Aorta (tissue), 5 donors: ENCODE data around the gene ZBTB26. TPM values are rescaled to one million over a fixed set of nuclear protein-coding genes. Genes with fewer than 3 reads are reported as not detected.
"Not testable (repeated sequence)": the region's sequence is repeated elsewhere in the genome, so short reads cannot be mapped to it uniquely, and the experiment has no call there.

ENCODE experiments used
- ATAC-seq: fragments of 200-7000 bp; cut with Tn5 transposase; one replicate; pipeline ENCODE4 v1.9.1; 2022; ENCODE audit warnings: moderate library complexity; ENCODE audit not compliant: low FRiP score
- DNase-seq, 2 donors: peaks; one replicate each; pipeline ENCODE4 v3.0.0-alpha.2; 2020
- H3K27ac ChIP-seq, 2 donors: one replicate each; pipeline ENCODE4 v1.5.1; 2013; ENCODE audit warnings: low read length in 2 of 2, mild to moderate bottlenecking in 2 of 2, moderate library complexity in 2 of 2, control low read depth in 1 of 2, inconsistent platforms in 1 of 2, low read depth in 1 of 2
- H3K27me3 ChIP-seq, 2 donors: one replicate each; pipeline ENCODE4 v1.6.1; 2013; ENCODE audit warnings: control low read depth in 1 of 2, low read length in 1 of 2, mild to moderate bottlenecking in 1 of 2, moderate library complexity in 1 of 2; ENCODE audit not compliant: insufficient read depth in 2 of 2, control insufficient read depth in 1 of 2
- H3K36me3 ChIP-seq, 2 donors: one replicate each; pipeline ENCODE4 v1.6.1; 2013; ENCODE audit warnings: control low read depth in 1 of 2, low read length in 1 of 2, mild to moderate bottlenecking in 1 of 2; ENCODE audit not compliant: insufficient read depth in 2 of 2, control insufficient read depth in 1 of 2
- H3K4me1 ChIP-seq, 2 donors: one replicate each; pipeline ENCODE4 v1.6.1; 2013; ENCODE audit warnings: low read length in 2 of 2, control low read depth in 1 of 2, mild to moderate bottlenecking in 1 of 2, moderate library complexity in 1 of 2; ENCODE audit not compliant: insufficient read depth in 2 of 2, control insufficient read depth in 1 of 2
- H3K4me3 ChIP-seq, 2 donors: one replicate each; pipeline ENCODE4 v1.5.1; 2013; ENCODE audit warnings: low read length in 2 of 2, control low read depth in 1 of 2, mild to moderate bottlenecking in 1 of 2
- H3K9me3 ChIP-seq: one replicate; pipeline ENCODE4 v1.6.1; 2013; ENCODE audit warnings: mild to moderate bottlenecking, low read length; ENCODE audit not compliant: control insufficient read depth
- WGBS, 2 donors: extraction: QIAGEN DNeasy Blood & Tissue Kit; methylation state at CpG; one replicate each; pipeline ENCODE4 v1.1.7; 2013; 5-methylcytosine and 5-hydroxymethylcytosine counted together
- intact Hi-C, 2 donors: fragments of 100-400 bp; cut with DNase I; formaldehyde crosslinking; loops; one replicate each; pipeline versions ENCODE4 v1.14.2 to v1.15.0; 2022
- polyA plus RNA-seq, 2 donors: library from polyadenylated mRNA; stranded (reverse); fragments of 200-250 nt; gene quantifications; one replicate each; pipeline ENCODE4 v1.2.3, GENCODE V29; 2013
- total RNA-seq, 2 donors: library from RNA; stranded (reverse); fragmentation: NEBNext Ultra II Directional; extraction: Animal tissue kit (Norgen Biotek cat#: 25700); gene quantifications; one replicate each; pipeline ENCODE4 v1.2.1, GENCODE V29; 2021
- donor health status: healthy with polysubstance abuse.
- donor health status: Bipolar disorder and iron deficiency.
- donor health status: DM: no; HTN: no; CAD: no.
- donor health status: DM: no; HTN: no; CAD: no.
- donor health status: DM: yes; HTN: yes; CAD: no.

Gene ZBTB26
- total and polyA plus RNA-seq, 4 donors, result 4.3 to 9.3 (median 5.3) TPM

GRCh38 chr9:122912671-122912963 lies 18.7 kb downstream of the ZBTB26 start:
- Histone ChIP-seq H3K27ac (peak overlapping the region; percentile 59 to 65), H3K9me3 (no peaks in the 10 kb centered on the region), H3K4me3 (peak overlapping the region; percentile 75 to 78), H3K27me3 (no peaks in the 10 kb centered on the region), H3K36me3 (peaks cover 0 to 1% of the 10 kb centered on the region in 2 donors), H3K4me1 (peaks cover 0 to 1% of the 10 kb centered on the region in 2 donors)
- DNase-seq (no peak), ATAC-seq (no peak)
- 3 to 4% methylated on average over 9 of the region's 9 CpGs for WGBS, 2 donors
- intact Hi-C loops, result loop anchor here in 1 of 2 donors (10.0 kb wide), 1 partner anchor 62 kb away; no protein-coding TSS in a partner anchor

- H3K4me1 ChIP-seq, H3K27ac ChIP-seq, H3K4me3 ChIP-seq, DNase-seq, H3K9me3 ChIP-seq, H3K27me3 ChIP-seq, ATAC-seq, H3K36me3 ChIP-seq: not testable (repeated sequence)
- intact Hi-C loops, result loop anchor here (5.0 kb wide), 2 partner anchors 36 to 86 kb away; partner anchors contain the start of gene RABGAP1 (in 1 of the 2)
- WGBS, 2 donors, result 93 to 95% methylated on average over 16 of the region's 16 CpGs
These were observed 25.2 kb downstream of the ZBTB26 start for GRCh38 chr9:122906122-122906521.

DNA sequence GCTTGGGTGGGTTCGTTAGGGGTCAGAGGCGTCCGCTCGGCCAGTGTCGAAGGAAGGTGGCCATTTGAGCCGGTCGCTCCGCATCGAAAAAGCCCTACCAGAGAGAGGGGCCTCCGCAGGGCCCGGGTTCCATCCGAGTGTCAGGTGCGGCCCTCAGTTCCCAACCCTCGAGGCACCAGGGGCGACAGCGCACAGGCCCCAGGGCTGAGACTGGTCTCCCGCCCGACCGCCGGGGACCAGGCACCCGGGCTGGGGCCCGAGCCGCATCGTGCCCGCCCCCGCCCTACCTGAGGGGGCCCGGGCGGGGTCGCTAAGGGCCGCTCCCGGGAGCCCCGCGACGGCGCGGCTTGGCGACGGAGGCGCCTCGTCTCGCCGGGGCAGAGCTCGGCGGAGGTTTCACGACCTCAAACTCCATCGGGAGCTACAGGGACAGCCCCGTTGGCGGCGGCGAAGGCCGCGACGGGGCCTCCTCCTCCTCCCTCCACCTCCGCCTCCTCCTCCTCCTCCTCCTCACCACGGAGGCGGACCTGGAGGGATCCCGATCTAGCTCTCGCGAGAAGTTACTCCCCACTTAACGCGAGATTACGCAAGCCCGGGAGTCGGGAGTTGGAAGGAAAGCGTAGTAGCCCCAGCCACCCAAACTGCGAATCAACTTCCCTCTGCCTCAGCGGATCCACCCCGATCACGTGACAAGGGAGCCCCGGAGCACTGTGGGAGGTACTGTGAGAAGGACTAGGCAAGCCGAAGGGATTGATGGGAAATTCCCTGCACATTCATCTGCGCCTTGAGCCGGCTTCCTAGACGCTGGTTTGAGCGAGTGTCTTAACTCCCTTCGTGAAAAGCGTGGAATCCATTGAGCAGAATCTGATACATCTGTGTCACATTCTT lies 26.2 kb downstream of the ZBTB26 start, which contains the start of gene RC3H2:
TSS of gene RC3H2 (minus strand) at position 537 of the 888 bp plus-strand sequence. CDS start 7,850 bp downstream, outside the sequence.
- DNase-seq (peak; percentile 99), ATAC-seq (peak; percentile 100)
- Histone ChIP-seq H3K4me1 (no peaks in the 10 kb centered on the region), H3K4me3 (peak within 1 kb of the TSS; percentile 87 to 90), H3K9me3 (no peaks in the 10 kb centered on the region), H3K36me3 (no peaks in the 10 kb centered on the region), H3K27ac (peak within 1 kb of the TSS; percentile 64 to 83), H3K27me3 (no peaks in the 10 kb centered on the region)
- intact Hi-C loops, result loop anchor here (5.0 kb wide), 2 partner anchors 37 to 87 kb away; partner anchors contain the start of gene RABGAP1 (in 1 of the 2)
- 0 to 1% methylated on average over 71 to 77 of the region's 77 CpGs for WGBS, 2 donors

DNA sequence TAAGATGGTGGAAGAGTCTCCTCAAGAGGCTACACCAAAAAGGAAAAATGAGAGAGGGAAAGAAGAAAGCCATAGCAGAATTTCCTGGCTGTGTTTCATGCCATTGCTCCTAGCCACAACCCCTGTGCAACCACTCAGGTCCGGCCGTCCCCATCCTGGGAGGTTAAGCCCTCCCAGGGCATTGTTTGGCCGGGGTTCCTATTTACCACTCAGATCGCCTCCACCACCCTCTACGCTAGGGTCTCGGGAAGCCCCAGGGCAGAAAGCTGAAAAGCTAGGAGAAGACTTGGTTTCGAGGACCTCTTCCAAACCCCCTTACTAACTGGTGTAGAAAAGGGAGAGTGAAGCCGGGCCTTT lies 26.9 kb downstream of the ZBTB26 start:
- peak; percentile 30 for ATAC-seq
- peak in 1 of 2 donors; percentile 53 for DNase-seq
- Histone ChIP-seq H3K27me3 (no peaks in the 10 kb centered on the region), H3K9me3 (no peaks in the 10 kb centered on the region), H3K4me3 (peak overlapping the region; percentile 87 to 90), H3K4me1 (no peaks in the 10 kb centered on the region), H3K36me3 (no peaks in the 10 kb centered on the region), H3K27ac (peak overlapping the region; percentile 64 to 83)
- WGBS, 2 donors, result 1% methylated on average over 8 of the region's 8 CpGs
- intact Hi-C loops, result no loop called here

DNA sequence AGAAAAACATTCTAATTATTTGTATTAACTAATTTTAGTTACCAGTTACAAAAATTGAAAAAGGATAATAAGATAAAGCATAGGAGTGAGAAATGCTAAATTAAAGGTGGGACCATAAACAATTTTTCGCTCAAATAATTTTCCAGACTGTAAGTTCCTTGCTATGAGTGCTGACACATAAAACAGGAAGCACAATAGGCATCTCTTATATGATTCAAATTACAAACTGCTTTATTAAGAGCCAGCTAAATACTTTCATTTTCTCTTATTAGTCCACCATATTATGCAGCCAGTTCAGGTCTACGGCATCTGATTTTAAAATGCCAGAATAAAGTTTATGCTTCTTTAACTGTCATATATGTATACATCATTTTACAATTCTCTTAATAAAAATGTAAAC lies 30.5 kb downstream of the ZBTB26 start:
- H3K36me3 ChIP-seq, result no peaks in the 10 kb centered on the region
- H3K27me3 ChIP-seq, result no peaks in the 10 kb centered on the region
- H3K27ac ChIP-seq, result no peak overlapping the region
- H3K4me3 ChIP-seq, result no peak overlapping the region
- 61 to 65% methylated on average over 2 of the region's 2 CpGs for WGBS, 2 donors
- no peaks in the 10 kb centered on the region for H3K4me1 ChIP-seq
- H3K9me3 ChIP-seq, result no peaks in the 10 kb centered on the region
- DNase-seq, result no peak
- intact Hi-C loops, result no loop called here
- no peak for ATAC-seq

- Histone ChIP-seq H3K27ac (no peak overlapping the region), H3K27me3 (no peaks in the 10 kb centered on the region), H3K9me3 (no peaks in the 10 kb centered on the region), H3K4me1 (no peaks in the 10 kb centered on the region), H3K4me3 (no peak overlapping the region), H3K36me3 (no peaks in the 10 kb centered on the region)
- ATAC-seq, result no peak
- intact Hi-C loops, result no loop called here
- no peak for DNase-seq
- 94 to 99% methylated on average over 1 of the region's 1 CpG for WGBS, 2 donors
These were observed 33.3 kb downstream of the ZBTB26 start for GRCh38 chr9:122897969-122898368.

DNA sequence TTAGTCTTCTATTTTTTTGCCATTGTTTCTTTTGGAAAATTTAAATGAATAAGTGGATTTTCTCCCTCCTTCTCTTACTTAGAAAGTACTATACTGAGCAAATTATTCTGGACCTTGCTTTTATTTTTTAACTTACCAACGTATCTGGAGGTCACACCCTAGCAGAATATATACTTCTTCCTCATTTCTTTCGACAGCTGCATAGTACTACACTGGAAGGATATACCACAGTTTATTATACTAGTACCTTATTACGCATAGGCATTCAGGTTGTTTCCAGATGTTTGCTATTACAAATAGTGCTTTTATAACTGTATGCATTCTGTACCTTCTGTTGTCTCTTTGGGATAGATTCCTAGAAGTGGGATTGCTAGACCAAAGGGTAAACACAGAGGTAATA lies 42.8 kb downstream of the ZBTB26 start:
- DNase-seq (no peak), ATAC-seq (no peak)
- 51 to 74% methylated on average over 3 of the region's 3 CpGs for WGBS, 2 donors
- no peak overlapping the region for H3K27ac ChIP-seq
- no peaks in the 10 kb centered on the region for H3K9me3 ChIP-seq
- no peak overlapping the region for H3K4me3 ChIP-seq
- intact Hi-C loops, result no loop called here
- H3K27me3 ChIP-seq, result no peaks in the 10 kb centered on the region
- peaks cover 2 to 3% of the 10 kb centered on the region in 2 donors for H3K36me3 ChIP-seq
- no peaks in the 10 kb centered on the region for H3K4me1 ChIP-seq

GRCh38 chr9:122883125-122883524 lies 48.2 kb downstream of the ZBTB26 start:
- 88 to 94% methylated on average over 2 of the region's 2 CpGs for WGBS, 2 donors
- Histone ChIP-seq H3K9me3 (no peaks in the 10 kb centered on the region), H3K27me3 (no peaks in the 10 kb centered on the region), H3K4me1 (no peaks in the 10 kb centered on the region), H3K4me3 (no peak overlapping the region), H3K27ac (no peak overlapping the region), H3K36me3 (peaks cover 4 to 6% of the 10 kb centered on the region in 2 donors)
- ATAC-seq (no peak), DNase-seq (no peak)
- intact Hi-C loops, result no loop called here

GRCh38 chr9:122879443-122879842 lies 51.9 kb downstream of the ZBTB26 start:
- DNase-seq (no peak), ATAC-seq (no peak)
- Histone ChIP-seq H3K4me1 (no peaks in the 10 kb centered on the region), H3K36me3 (peaks cover 4 to 8% of the 10 kb centered on the region in 2 donors), H3K4me3 (no peak overlapping the region), H3K27me3 (no peaks in the 10 kb centered on the region), H3K9me3 (no peaks in the 10 kb centered on the region), H3K27ac (no peak overlapping the region)
- intact Hi-C loops, result no loop called here
- 70 to 74% methylated on average over 2 of the region's 2 CpGs for WGBS, 2 donors
